ENCODE data around the gene SCAPER.

- TF ChIP-seq, protein P1, sequence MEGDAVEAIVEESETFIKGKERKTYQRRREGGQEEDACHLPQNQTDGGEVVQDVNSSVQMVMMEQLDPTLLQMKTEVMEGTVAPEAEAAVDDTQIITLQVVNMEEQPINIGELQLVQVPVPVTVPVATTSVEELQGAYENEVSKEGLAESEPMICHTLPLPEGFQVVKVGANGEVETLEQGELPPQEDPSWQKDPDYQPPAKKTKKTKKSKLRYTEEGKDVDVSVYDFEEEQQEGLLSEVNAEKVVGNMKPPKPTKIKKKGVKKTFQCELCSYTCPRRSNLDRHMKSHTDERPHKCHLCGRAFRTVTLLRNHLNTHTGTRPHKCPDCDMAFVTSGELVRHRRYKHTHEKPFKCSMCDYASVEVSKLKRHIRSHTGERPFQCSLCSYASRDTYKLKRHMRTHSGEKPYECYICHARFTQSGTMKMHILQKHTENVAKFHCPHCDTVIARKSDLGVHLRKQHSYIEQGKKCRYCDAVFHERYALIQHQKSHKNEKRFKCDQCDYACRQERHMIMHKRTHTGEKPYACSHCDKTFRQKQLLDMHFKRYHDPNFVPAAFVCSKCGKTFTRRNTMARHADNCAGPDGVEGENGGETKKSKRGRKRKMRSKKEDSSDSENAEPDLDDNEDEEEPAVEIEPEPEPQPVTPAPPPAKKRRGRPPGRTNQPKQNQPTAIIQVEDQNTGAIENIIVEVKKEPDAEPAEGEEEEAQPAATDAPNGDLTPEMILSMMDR (IDR thresholded peaks at IDR 0.05): no peak
- peak; percentile 96 for TF ChIP-seq EZH2 (IDR thresholded peaks at IDR 0.05; ENCODE audit: borderline replicate concordance, insufficient read depth, low read depth, low read length, poor library complexity, severe bottlenecking)
Observed at GRCh38 chr15:76341366-76342057, 563.6 kb downstream of the SCAPER start.
